DMS79 treated with DMSO at 0.1 percent for 48 hours (cell line): ENCODE measurements around the gene AUTS2.

Experiments used
- DNase-seq: peaks from one replicate; lab custom pipeline; 2025; lab: John Stamatoyannopoulos, UW

Gene AUTS2

GRCh38 chr7:69723663-69724062, 125.4 kb downstream of the AUTS2 start:
- DNase-seq, result no peak

GRCh38 chr7:69728304-69728703, 130.0 kb downstream of the AUTS2 start:
- DNase-seq, result no peak

- DNase-seq, result peak; percentile 22
These were observed 133.9 kb downstream of the AUTS2 start for GRCh38 chr7:69732203-69732602.

GRCh38 chr7:69735582-69735981, 137.3 kb downstream of the AUTS2 start:
- no peak for DNase-seq

- peak; percentile 51 for DNase-seq
These were observed 138.0 kb downstream of the AUTS2 start for GRCh38 chr7:69736126-69736810.

GRCh38 chr7:69738396-69738951, 140.2 kb downstream of the AUTS2 start:
- DNase-seq, result peak; percentile 45

GRCh38 chr7:69739190-69739589, 140.9 kb downstream of the AUTS2 start:
- no peak for DNase-seq

GRCh38 chr7:69739931-69740431, 141.7 kb downstream of the AUTS2 start:
- DNase-seq, result peak; percentile 16

- no peak for DNase-seq
These were observed 144.0 kb downstream of the AUTS2 start for GRCh38 chr7:69742237-69742636.

GRCh38 chr7:69743436-69743835, 145.2 kb downstream of the AUTS2 start:
- DNase-seq, result no peak

GRCh38 chr7:69744026-69744425, 145.8 kb downstream of the AUTS2 start:
- DNase-seq, result no peak

GRCh38 chr7:69746383-69746782, 148.1 kb downstream of the AUTS2 start:
- DNase-seq, result no peak

GRCh38 chr7:69747144-69747543, 148.9 kb downstream of the AUTS2 start:
- no peak for DNase-seq

- no peak for DNase-seq
These were observed 150.3 kb downstream of the AUTS2 start for GRCh38 chr7:69748530-69748929.

- DNase-seq, result no peak
These were observed 151.2 kb downstream of the AUTS2 start for GRCh38 chr7:69749372-69749979.

GRCh38 chr7:69749994-69750393, 151.7 kb downstream of the AUTS2 start:
- no peak for DNase-seq

GRCh38 chr7:69751026-69751425, 152.8 kb downstream of the AUTS2 start:
- DNase-seq, result no peak

- DNase-seq, result no peak
These were observed 155.7 kb downstream of the AUTS2 start for GRCh38 chr7:69753981-69754380.

- no peak for DNase-seq
These were observed 156.2 kb downstream of the AUTS2 start for GRCh38 chr7:69754476-69754875.

GRCh38 chr7:69756235-69756634, 158.0 kb downstream of the AUTS2 start:
- DNase-seq, result no peak

- DNase-seq, result no peak
These were observed 159.3 kb downstream of the AUTS2 start for GRCh38 chr7:69757528-69757927.

- no peak for DNase-seq
These were observed 159.7 kb downstream of the AUTS2 start for GRCh38 chr7:69757981-69758430.

GRCh38 chr7:69759373-69759772, 161.1 kb downstream of the AUTS2 start:
- DNase-seq, result no peak
